Measurements from ENCODE around the gene ECI1.

DNA sequence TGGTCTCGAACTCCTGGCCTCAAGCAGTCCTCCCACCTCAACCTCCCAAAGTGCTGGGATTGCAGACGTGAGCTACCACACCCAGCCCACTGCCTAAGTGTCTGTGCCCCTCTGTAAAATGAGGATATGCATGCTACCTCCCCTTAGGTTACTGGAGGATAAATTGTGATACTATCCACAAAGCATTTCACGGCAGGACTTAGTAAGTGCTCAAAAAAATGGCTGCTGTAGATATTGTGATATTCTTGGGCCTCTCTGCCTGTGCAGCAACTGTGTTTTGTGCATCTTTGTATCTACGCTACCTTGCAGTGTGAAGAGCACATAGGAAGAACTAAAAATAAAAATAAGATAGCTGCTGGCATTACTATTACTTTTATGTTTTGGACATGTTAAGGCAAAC lies 53.1 kb downstream of the ECI1 start:
- TF ChIP-seq CTCF (conservative IDR thresholded peaks at IDR 0.05; ENCODE audit: low read depth, low read length) (no peak), POLR2A (IDR thresholded peaks at IDR 0.05; ENCODE audit: low read depth, low read length) (no peak), FOS (IDR thresholded peaks at IDR 0.05; ENCODE audit: low read depth, low read length) (no peak), BHLHE40 (IDR thresholded peaks at IDR 0.05; ENCODE audit: low read depth, low read length) (no peak), SMC3 (IDR thresholded peaks at IDR 0.05; ENCODE audit: low read depth, low read length) (no peak), RAD21 (IDR thresholded peaks at IDR 0.05; ENCODE audit: low read length) (no peak), MXI1 (IDR thresholded peaks at IDR 0.05; ENCODE audit: borderline replicate concordance, low read depth, low read length) (no peak)

All from IMR-90 (cell line).